ENCODE data around the gene NAT16. TPM values are rescaled to one million over a fixed set of nuclear protein-coding genes. Genes with fewer than 3 reads are reported as not detected.

NAT16 gene
- total and polyA plus RNA-seq, 9 of the 15 experiments (the other 6 are each of a cell fraction or from before 2014, with no cell fraction given): 0.04 TPM; not detected in 8

- TF ChIP-seq, protein P1, sequence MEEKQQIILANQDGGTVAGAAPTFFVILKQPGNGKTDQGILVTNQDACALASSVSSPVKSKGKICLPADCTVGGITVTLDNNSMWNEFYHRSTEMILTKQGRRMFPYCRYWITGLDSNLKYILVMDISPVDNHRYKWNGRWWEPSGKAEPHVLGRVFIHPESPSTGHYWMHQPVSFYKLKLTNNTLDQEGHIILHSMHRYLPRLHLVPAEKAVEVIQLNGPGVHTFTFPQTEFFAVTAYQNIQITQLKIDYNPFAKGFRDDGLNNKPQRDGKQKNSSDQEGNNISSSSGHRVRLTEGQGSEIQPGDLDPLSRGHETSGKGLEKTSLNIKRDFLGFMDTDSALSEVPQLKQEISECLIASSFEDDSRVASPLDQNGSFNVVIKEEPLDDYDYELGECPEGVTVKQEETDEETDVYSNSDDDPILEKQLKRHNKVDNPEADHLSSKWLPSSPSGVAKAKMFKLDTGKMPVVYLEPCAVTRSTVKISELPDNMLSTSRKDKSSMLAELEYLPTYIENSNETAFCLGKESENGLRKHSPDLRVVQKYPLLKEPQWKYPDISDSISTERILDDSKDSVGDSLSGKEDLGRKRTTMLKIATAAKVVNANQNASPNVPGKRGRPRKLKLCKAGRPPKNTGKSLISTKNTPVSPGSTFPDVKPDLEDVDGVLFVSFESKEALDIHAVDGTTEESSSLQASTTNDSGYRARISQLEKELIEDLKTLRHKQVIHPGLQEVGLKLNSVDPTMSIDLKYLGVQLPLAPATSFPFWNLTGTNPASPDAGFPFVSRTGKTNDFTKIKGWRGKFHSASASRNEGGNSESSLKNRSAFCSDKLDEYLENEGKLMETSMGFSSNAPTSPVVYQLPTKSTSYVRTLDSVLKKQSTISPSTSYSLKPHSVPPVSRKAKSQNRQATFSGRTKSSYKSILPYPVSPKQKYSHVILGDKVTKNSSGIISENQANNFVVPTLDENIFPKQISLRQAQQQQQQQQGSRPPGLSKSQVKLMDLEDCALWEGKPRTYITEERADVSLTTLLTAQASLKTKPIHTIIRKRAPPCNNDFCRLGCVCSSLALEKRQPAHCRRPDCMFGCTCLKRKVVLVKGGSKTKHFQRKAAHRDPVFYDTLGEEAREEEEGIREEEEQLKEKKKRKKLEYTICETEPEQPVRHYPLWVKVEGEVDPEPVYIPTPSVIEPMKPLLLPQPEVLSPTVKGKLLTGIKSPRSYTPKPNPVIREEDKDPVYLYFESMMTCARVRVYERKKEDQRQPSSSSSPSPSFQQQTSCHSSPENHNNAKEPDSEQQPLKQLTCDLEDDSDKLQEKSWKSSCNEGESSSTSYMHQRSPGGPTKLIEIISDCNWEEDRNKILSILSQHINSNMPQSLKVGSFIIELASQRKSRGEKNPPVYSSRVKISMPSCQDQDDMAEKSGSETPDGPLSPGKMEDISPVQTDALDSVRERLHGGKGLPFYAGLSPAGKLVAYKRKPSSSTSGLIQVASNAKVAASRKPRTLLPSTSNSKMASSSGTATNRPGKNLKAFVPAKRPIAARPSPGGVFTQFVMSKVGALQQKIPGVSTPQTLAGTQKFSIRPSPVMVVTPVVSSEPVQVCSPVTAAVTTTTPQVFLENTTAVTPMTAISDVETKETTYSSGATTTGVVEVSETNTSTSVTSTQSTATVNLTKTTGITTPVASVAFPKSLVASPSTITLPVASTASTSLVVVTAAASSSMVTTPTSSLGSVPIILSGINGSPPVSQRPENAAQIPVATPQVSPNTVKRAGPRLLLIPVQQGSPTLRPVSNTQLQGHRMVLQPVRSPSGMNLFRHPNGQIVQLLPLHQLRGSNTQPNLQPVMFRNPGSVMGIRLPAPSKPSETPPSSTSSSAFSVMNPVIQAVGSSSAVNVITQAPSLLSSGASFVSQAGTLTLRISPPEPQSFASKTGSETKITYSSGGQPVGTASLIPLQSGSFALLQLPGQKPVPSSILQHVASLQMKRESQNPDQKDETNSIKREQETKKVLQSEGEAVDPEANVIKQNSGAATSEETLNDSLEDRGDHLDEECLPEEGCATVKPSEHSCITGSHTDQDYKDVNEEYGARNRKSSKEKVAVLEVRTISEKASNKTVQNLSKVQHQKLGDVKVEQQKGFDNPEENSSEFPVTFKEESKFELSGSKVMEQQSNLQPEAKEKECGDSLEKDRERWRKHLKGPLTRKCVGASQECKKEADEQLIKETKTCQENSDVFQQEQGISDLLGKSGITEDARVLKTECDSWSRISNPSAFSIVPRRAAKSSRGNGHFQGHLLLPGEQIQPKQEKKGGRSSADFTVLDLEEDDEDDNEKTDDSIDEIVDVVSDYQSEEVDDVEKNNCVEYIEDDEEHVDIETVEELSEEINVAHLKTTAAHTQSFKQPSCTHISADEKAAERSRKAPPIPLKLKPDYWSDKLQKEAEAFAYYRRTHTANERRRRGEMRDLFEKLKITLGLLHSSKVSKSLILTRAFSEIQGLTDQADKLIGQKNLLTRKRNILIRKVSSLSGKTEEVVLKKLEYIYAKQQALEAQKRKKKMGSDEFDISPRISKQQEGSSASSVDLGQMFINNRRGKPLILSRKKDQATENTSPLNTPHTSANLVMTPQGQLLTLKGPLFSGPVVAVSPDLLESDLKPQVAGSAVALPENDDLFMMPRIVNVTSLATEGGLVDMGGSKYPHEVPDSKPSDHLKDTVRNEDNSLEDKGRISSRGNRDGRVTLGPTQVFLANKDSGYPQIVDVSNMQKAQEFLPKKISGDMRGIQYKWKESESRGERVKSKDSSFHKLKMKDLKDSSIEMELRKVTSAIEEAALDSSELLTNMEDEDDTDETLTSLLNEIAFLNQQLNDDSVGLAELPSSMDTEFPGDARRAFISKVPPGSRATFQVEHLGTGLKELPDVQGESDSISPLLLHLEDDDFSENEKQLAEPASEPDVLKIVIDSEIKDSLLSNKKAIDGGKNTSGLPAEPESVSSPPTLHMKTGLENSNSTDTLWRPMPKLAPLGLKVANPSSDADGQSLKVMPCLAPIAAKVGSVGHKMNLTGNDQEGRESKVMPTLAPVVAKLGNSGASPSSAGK (IDR thresholded peaks at IDR 0.05): no peak
- no peak for TF ChIP-seq ETV6 (IDR thresholded peaks at IDR 0.05; ENCODE audit: borderline replicate concordance in 1 of 2, low read depth in 2 of 2, low read length in 1 of 2)
- TF ChIP-seq ETV6 (CRISPR knock-in tag; IDR thresholded peaks at IDR 0.05; ENCODE audit: borderline replicate concordance): no peak
- no peak for TF ChIP-seq BRF1 (IDR thresholded peaks at IDR 0.05; ENCODE audit: borderline replicate concordance, extremely low read depth, insufficient read length)
- TF ChIP-seq TRIM24 (IDR thresholded peaks at IDR 0.05): no peak
- TF ChIP-seq STAG1 (CRISPR knock-in tag; IDR thresholded peaks at IDR 0.05; ENCODE audit: borderline replicate concordance): no peak
- no peak for TF ChIP-seq NR2F6 (CRISPR knock-in tag; IDR thresholded peaks at IDR 0.05)
- TF ChIP-seq UBTF (IDR thresholded peaks at IDR 0.05; ENCODE audit: borderline replicate concordance in 1 of 2, low read depth in 2 of 2, low read length in 2 of 2): 0 out of 4 replicates have a peak, but pooled peaks of 1 of the 2 experiments have one; percentile 66
- TF ChIP-seq NR4A1 (CRISPR knock-in tag; IDR thresholded peaks at IDR 0.05): no peak
- no peak for TF ChIP-seq NR4A1 (tag; IDR thresholded peaks at IDR 0.05)
- no peak for TF ChIP-seq ZNF146 (CRISPR knock-in tag; IDR thresholded peaks at IDR 0.05; ENCODE audit: unreplicated experiment)
- no peak for TF ChIP-seq SRSF7 (optimal IDR thresholded peaks at IDR 0.05; ENCODE audit: low read depth, low read length)
Observed at GRCh38 chr7:101163279-101164070, 16.6 kb downstream of the NAT16 start (continued).
